ENCODE measurements around the gene NRXN3. TPM values are rescaled to one million over a fixed set of nuclear protein-coding genes. Genes with fewer than 3 reads are reported as not detected.

The NRXN3 gene
- total RNA-seq, 2 experiments from 2014 or later: not detected

GRCh38 chr14:79260406-79260805, 1090.2 kb downstream of the NRXN3 start:
- CTCF ChIA-PET: no interaction called here

DNA sequence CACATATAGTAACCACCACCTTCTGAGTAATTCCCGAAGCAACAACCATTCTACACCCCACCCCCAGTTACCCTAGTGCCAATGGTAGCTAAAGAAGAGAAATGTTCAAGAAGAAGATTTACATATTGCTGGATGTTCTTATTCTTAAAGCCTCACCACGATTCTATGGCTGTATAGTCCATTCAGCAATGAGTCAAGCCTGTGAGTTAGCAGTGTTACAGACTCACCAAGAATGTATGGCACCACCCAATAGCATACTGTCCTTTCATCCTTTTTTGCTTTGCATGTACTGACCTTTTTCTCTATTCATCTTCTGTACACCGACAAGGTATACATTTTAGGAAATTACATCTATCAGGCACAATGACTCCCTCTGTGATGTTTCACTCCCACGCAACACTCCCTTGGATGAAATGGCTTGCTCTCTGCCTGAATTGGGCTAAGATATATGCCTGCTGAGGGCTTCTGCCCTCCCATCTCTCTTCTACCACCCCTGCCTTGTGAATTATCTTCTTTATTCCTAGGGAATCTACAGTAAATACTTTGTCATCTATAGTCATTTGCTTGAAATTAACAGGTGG, 1095.3 kb downstream of the NRXN3 start:
- no peak for ATAC-seq
- CTCF ChIA-PET: no interaction called here
- Mint-ChIP-seq H3K4me1 (no peaks in the 10 kb centered on the region), H3K4me3 (no peak overlapping the region), H3K27me3 (no peaks in the 10 kb centered on the region), H3K9me3 (ENCODE audit: low read depth) (no peaks in the 10 kb centered on the region), H3K36me3 (no peaks in the 10 kb centered on the region), H3K27ac (no peak overlapping the region)
- DNase-seq: no peak

More at GRCh38 chr14:79260406-79260805, 1090.2 kb downstream of the NRXN3 start:
- H3K27ac Mint-ChIP-seq: no peak overlapping the region
- no peak overlapping the region for H3K4me3 Mint-ChIP-seq
- DNase-seq (no peak), ATAC-seq (no peak)
- H3K4me1 Mint-ChIP-seq: no peaks in the 10 kb centered on the region
- peaks cover 12% of the 10 kb centered on the region for H3K9me3 Mint-ChIP-seq (ENCODE audit: low read depth)
- H3K27me3 Mint-ChIP-seq: no peaks in the 10 kb centered on the region
- peaks cover 1% of the 10 kb centered on the region for H3K36me3 Mint-ChIP-seq

DNA sequence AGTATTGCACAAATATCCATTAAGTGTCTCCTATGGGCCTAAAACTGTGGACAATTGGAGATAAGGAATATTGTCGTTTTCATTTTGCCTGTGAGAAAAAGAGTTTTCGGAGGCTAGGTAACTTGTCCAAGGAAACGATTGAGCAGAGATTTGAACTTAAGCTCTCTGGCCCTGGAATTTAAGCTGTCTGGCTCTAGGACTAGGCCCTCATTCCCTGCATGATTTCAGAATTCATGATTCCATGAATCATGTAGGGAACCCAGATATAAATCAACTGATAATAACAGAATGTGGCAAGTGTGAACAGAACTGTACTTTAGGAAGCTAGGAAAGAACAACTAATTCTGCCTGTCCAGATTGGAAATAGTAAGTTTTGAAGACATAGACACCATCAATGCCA, 1100.2 kb downstream of the NRXN3 start:
- H3K36me3 Mint-ChIP-seq: no peaks in the 10 kb centered on the region
- DNase-seq (no peak), ATAC-seq (no peak)
- H3K4me1 Mint-ChIP-seq: no peaks in the 10 kb centered on the region
- peaks cover 9% of the 10 kb centered on the region for H3K9me3 Mint-ChIP-seq (ENCODE audit: low read depth)
- no peak overlapping the region for H3K4me3 Mint-ChIP-seq
- H3K27me3 Mint-ChIP-seq: no peaks in the 10 kb centered on the region
- CTCF ChIA-PET: no interaction called here
- no peak overlapping the region for H3K27ac Mint-ChIP-seq

- DNase-seq (no peak), ATAC-seq (no peak)
- Mint-ChIP-seq H3K27ac (no peak overlapping the region), H3K4me3 (no peak overlapping the region), H3K4me1 (no peaks in the 10 kb centered on the region), H3K27me3 (no peaks in the 10 kb centered on the region), H3K9me3 (ENCODE audit: low read depth) (peaks cover 9% of the 10 kb centered on the region), H3K36me3 (no peaks in the 10 kb centered on the region)
- CTCF ChIA-PET: no interaction called here
Observed at GRCh38 chr14:79271122-79271521, 1100.9 kb downstream of the NRXN3 start.

- no peak for ATAC-seq
- H3K27ac Mint-ChIP-seq: no peak overlapping the region
- no peaks in the 10 kb centered on the region for H3K36me3 Mint-ChIP-seq
- H3K4me1 Mint-ChIP-seq: no peaks in the 10 kb centered on the region
- H3K27me3 Mint-ChIP-seq: peaks cover 23% of the 10 kb centered on the region
- no peak for DNase-seq
- CTCF ChIA-PET: no interaction called here
- H3K4me3 Mint-ChIP-seq: no peak overlapping the region
- H3K9me3 Mint-ChIP-seq (ENCODE audit: low read depth): peaks cover 9% of the 10 kb centered on the region
Observed at GRCh38 chr14:79274641-79275291, 1104.6 kb downstream of the NRXN3 start.

GRCh38 chr14:79275292-79275655, 1105.1 kb downstream of the NRXN3 start:
- DNase-seq: no peak
- no peak overlapping the region for H3K27ac Mint-ChIP-seq
- peaks cover 11% of the 10 kb centered on the region for H3K9me3 Mint-ChIP-seq (ENCODE audit: low read depth)
- peaks cover 28% of the 10 kb centered on the region for H3K27me3 Mint-ChIP-seq
- H3K4me3 Mint-ChIP-seq: no peak overlapping the region
- H3K4me1 Mint-ChIP-seq: no peaks in the 10 kb centered on the region
- CTCF ChIA-PET: no interaction called here
- peaks cover 2% of the 10 kb centered on the region for H3K36me3 Mint-ChIP-seq
- ATAC-seq: no peak

GRCh38 chr14:79278286-79278797, 1108.2 kb downstream of the NRXN3 start:
- Mint-ChIP-seq H3K36me3 (peaks cover 3% of the 10 kb centered on the region), H3K4me3 (no peak overlapping the region), H3K9me3 (ENCODE audit: low read depth) (peaks cover 3% of the 10 kb centered on the region), H3K27me3 (peaks cover 46% of the 10 kb centered on the region), H3K27ac (no peak overlapping the region), H3K4me1 (no peaks in the 10 kb centered on the region)
- CTCF ChIA-PET: no interaction called here
- DNase-seq (no peak), ATAC-seq (no peak)

- ATAC-seq: no peak
- H3K27ac Mint-ChIP-seq: no peak overlapping the region
- DNase-seq: no peak
Observed at GRCh38 chr14:79278798-79279644, 1108.8 kb downstream of the NRXN3 start.

DNA sequence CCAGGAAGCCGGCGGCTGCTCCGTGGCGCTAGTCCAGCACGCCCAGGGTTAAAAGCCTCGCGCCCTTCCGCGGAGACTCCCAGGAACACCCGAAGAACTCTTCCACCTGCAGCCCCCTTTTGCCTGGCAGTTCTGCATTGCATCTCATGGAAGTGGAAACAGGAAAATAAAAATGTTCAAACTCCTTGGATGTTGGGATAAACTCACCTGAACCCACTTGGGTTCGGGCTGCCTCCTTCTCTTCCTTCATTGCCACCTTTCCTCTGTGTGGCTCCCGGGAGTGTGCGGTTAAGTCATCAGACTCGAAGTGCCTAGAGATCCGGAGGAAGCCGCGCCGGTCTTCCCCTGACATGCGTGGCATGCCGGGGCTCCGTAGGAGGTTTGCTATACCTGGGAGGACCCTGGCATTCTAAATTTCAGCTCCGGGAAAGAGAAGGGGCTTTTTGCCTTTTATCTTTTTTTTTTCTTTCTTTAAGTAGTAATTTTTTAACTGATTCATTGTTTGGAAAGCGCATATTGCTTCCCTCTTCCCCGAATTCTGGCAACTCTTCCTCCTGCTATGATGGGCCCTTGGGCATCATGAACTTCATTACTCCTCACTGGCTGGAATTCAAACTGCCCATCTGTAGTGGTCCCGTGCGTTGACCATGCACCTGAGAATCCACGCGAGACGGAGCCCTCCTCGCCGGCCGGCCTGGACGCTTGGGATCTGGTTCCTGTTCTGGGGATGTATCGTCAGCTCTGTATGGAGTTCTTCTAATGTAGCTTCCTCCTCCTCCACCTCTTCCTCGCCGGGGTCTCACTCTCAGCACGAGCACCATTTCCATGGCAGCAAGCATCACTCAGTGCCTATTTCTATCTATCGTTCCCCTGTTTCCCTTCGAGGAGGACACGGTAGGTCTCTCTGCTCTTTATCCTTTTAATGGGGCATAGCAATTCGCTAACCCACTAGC, 1109.7 kb downstream of the NRXN3 start:
- no peak overlapping the region for H3K4me3 Mint-ChIP-seq
- H3K27me3 Mint-ChIP-seq: peaks cover 46% of the 10 kb centered on the region
- H3K36me3 Mint-ChIP-seq: peaks cover 3% of the 10 kb centered on the region
- ATAC-seq (no peak), DNase-seq (no peak)
- CTCF ChIA-PET: no interaction called here
- no peaks in the 10 kb centered on the region for H3K4me1 Mint-ChIP-seq
- H3K27ac Mint-ChIP-seq: no peak overlapping the region
- H3K9me3 Mint-ChIP-seq (ENCODE audit: low read depth): peaks cover 3% of the 10 kb centered on the region

More at GRCh38 chr14:79278798-79279644, 1108.8 kb downstream of the NRXN3 start:
- H3K27me3 Mint-ChIP-seq: peaks cover 46% of the 10 kb centered on the region
- CTCF ChIA-PET: no interaction called here
- peaks cover 3% of the 10 kb centered on the region for H3K9me3 Mint-ChIP-seq (ENCODE audit: low read depth)
- H3K36me3 Mint-ChIP-seq: peaks cover 3% of the 10 kb centered on the region
- no peak overlapping the region for H3K4me3 Mint-ChIP-seq
- H3K4me1 Mint-ChIP-seq: no peaks in the 10 kb centered on the region

DNA sequence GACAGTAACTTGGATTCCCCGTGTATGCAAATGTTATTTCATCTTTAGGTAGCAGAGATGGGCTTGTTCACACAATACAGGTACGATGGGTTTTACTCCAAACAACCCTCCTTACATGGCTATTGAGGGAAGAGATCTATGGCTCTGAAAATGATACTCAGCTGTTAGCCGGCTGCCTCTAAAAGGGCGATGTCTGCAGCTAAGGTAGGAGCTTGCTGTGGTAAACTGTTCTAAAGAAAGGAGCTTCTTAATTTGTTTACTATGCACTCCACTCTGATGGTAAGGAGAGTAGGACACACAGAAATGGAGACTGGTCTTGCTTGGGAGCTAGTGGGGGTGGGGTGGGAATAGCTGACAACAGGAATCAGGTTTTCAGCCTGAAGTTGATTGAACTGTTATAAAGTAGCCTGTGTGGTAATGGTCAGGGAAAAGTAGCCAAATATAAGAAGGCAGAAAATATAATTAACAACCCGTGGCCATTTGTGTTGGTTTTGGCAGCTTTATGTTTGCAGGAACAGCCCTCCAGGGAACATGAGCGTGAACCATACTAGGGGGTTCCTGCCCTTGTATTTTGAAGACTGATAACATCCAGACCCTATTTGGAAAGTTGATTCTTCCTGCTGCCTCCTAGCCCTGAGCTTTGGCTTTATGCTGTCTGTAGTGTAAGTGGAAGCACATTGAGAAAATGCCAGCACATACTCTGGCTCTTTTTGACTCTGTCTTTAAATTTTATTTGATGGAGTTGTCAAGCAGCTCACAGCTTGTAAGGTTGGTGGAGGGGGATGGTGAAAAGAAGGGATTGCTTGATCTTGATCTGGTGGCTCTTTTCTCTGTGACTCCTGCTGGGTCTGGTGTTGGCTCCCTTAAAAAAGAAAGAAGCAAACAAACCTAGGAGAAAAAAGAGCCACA, 1111.3 kb downstream of the NRXN3 start:
- Mint-ChIP-seq H3K36me3 (peaks cover 3% of the 10 kb centered on the region), H3K4me3 (no peak overlapping the region), H3K27ac (no peak overlapping the region), H3K9me3 (ENCODE audit: low read depth) (peaks cover 3% of the 10 kb centered on the region), H3K27me3 (peaks cover 46% of the 10 kb centered on the region), H3K4me1 (no peaks in the 10 kb centered on the region)
- DNase-seq (no peak), ATAC-seq (no peak)
- CTCF ChIA-PET: no interaction called here

DNA sequence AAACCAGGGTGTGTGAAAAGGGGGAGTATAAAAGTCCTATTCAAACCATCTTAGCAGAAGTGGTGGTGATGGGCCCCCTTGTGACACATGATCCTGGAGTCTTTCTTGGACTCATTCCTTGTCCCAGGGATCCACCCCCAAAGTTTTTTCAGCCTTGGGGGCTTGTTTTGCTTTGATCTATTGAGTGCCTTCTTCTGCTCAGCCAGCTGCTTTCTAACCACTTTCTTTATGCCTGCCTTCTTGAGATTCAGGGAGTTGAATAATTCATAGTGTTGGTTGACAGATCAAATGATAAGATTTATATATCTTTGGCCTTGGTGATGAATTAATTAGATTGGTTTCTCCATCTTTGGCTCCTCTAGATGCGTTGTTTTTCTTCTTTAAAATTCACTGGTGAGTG, 1114.4 kb downstream of the NRXN3 start:
- ATAC-seq (no peak), DNase-seq (no peak)
- no peak overlapping the region for H3K27ac Mint-ChIP-seq
- H3K4me1 Mint-ChIP-seq: no peaks in the 10 kb centered on the region
- H3K27me3 Mint-ChIP-seq: peaks cover 25% of the 10 kb centered on the region
- H3K36me3 Mint-ChIP-seq: peaks cover 3% of the 10 kb centered on the region
- peaks cover 3% of the 10 kb centered on the region for H3K9me3 Mint-ChIP-seq (ENCODE audit: low read depth)
- no peak overlapping the region for H3K4me3 Mint-ChIP-seq
- CTCF ChIA-PET: no interaction called here

DNA sequence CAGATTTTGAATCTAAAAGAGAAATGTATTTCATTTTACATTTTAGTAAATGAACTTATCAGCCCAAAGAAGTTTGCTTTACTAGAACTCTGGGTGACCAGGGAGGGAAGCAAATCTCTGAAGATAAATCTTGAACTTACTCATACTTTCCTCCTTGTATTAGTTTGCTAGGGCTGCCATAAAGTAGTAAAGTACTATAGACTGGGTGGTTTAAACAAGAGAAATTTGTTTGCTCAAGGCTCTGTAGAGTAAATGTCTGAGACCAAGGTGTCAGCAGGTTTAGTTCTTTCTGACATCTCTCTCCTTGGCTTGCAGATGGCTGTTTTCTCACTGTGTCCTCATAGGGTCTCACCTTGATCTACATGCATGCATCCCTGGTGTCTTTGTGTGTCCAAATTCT, 1115.1 kb downstream of the NRXN3 start:
- H3K36me3 Mint-ChIP-seq: peaks cover under 1% of the 10 kb centered on the region
- H3K9me3 Mint-ChIP-seq (ENCODE audit: low read depth): peaks cover under 1% of the 10 kb centered on the region
- CTCF ChIA-PET: no interaction called here
- H3K27me3 Mint-ChIP-seq: peaks cover 18% of the 10 kb centered on the region
- DNase-seq (no peak), ATAC-seq (no peak)
- H3K4me1 Mint-ChIP-seq: no peaks in the 10 kb centered on the region
- no peak overlapping the region for H3K27ac Mint-ChIP-seq
- no peak overlapping the region for H3K4me3 Mint-ChIP-seq

Measured in activated CD8-positive, alpha-beta memory T cell treated with anti-CD3 and anti-CD28 coated beads, Interleukin-2, amount 10 ng/mL, durations not matched to agents 7 days and 5 days (primary cell).